Glomerular visceral epithelial cell (primary cell): ENCODE measurements around the gene JAK3.
"Not testable (repeated sequence)": the region's sequence is repeated elsewhere in the genome, so short reads cannot be mapped to it uniquely, and the experiment has no call there.

Experiments used
- DNase-seq: peaks from one replicate; pipeline ENCODE4 v3.0.0-alpha.2; 2016; ENCODE audit errors: extremely low spot score

JAK3 gene

GRCh38 chr19:17777840-17778239 is 69.9 kb downstream of the JAK3 start:
- DNase-seq: not testable (repeated sequence)

- DNase-seq: no peak
Measured at GRCh38 chr19:17775991-17776803, 71.6 kb downstream of the JAK3 start.

GRCh38 chr19:17775245-17775927 is 72.4 kb downstream of the JAK3 start:
- DNase-seq: peak; percentile 53
